DOHH2 (cell line): ENCODE measurements around the gene GAS6.

Source experiments
- H3F3A ChIP-seq: fragments of 200-600 bp; sonication (generic), shearing (Covaris generic); 2 replicates; pipeline ENCODE4 v1.6.0; 2016; ENCODE audit warnings: antibody characterized with exemption, mild to moderate bottlenecking; ENCODE audit not compliant: control insufficient read depth, insufficient read depth
- H3K27ac ChIP-seq: fragments of 200-600 bp; sonication (generic); 2 replicates; pipeline ENCODE4 v1.5.1; 2014; ENCODE audit warnings: low read depth, mild to moderate bottlenecking, low read length, moderate library complexity
- H3K27me3 ChIP-seq: fragments of 200-600 bp; sonication (generic); 2 replicates; pipeline ENCODE4 v1.6.1; 2014; ENCODE audit warnings: mild to moderate bottlenecking, low read length, mixed read lengths; ENCODE audit not compliant: control insufficient read depth
- H3K36me3 ChIP-seq: fragments of 200-600 bp; sonication (generic); 2 replicates; pipeline ENCODE4 v1.6.1; 2014; ENCODE audit warnings: mild to moderate bottlenecking, low read length, moderate library complexity, mixed read lengths; ENCODE audit not compliant: control insufficient read depth
- H3K4me1 ChIP-seq: fragments of 200-600 bp; sonication (generic); 2 replicates; pipeline ENCODE4 v1.6.1; 2014; ENCODE audit warnings: mild to moderate bottlenecking, low read length, mixed read lengths; ENCODE audit not compliant: control insufficient read depth
- H3K4me2 ChIP-seq: fragments of 200-600 bp; sonication (generic); 2 replicates; pipeline ENCODE4 v1.6.0; 2014; ENCODE audit warnings: mild to moderate bottlenecking, low read length, moderate library complexity
- H3K4me3 ChIP-seq: fragments of 200-600 bp; sonication (generic); 2 replicates; pipeline ENCODE4 v1.5.1; 2014; ENCODE audit warnings: mild to moderate bottlenecking, low read length, mixed read lengths
- H3K79me2 ChIP-seq: fragments of 200-600 bp; sonication (generic); 2 replicates; pipeline ENCODE4 v1.6.1; 2014; ENCODE audit warnings: mild to moderate bottlenecking, low read length, mixed read lengths; ENCODE audit not compliant: control insufficient read depth
- H3K9me2 ChIP-seq: fragments of 200-600 bp; sonication (generic); replicated peaks from 2 replicates; pipeline ENCODE4 v1.6.1; 2014; ENCODE audit warnings: mild to moderate bottlenecking, low read length, mixed read lengths; ENCODE audit not compliant: control insufficient read depth
- H3K9me3 ChIP-seq: fragments of 200-600 bp; sonication (generic); 2 replicates; pipeline ENCODE4 v1.6.1; 2014; ENCODE audit warnings: antibody characterized with exemption, low read length, mixed read lengths; ENCODE audit not compliant: control insufficient read depth, insufficient read depth
- H4K20me1 ChIP-seq: fragments of 200-600 bp; sonication (generic); 2 replicates; pipeline ENCODE4 v1.6.0; 2014; ENCODE audit warnings: low read depth, mild to moderate bottlenecking, antibody characterized with exemption, low read length, moderate library complexity; ENCODE audit not compliant: control insufficient read depth, insufficient read depth
- CTCF ChIP-seq: fragments of 200-600 bp; sonication (generic); IDR thresholded peaks from one replicate; pipeline ENCODE4 v1.5.1; 2014; ENCODE audit warnings: antibody characterized with exemption, mild to moderate bottlenecking, low read depth, low read length; ENCODE audit not compliant: poor library complexity, severe bottlenecking
- EZH2phosphoT487 ChIP-seq: fragments of 200-600 bp; sonication (generic); IDR thresholded peaks from 2 replicates; pipeline ENCODE4 v1.6.1; 2017; ENCODE audit warnings: borderline replicate concordance, mild to moderate bottlenecking, antibody characterized with exemption, low read length, moderate library complexity, mixed read lengths

GAS6 gene

GRCh38 chr13:113774177-113775107 lies 89.4 kb downstream of the GAS6 start:
- H3K4me3 ChIP-seq, result no peak overlapping the region
- H3K4me2 ChIP-seq, result no peak overlapping the region
- H3K79me2 ChIP-seq, result no peaks in the 10 kb centered on the region
- no peaks in the 10 kb centered on the region for H3K36me3 ChIP-seq
- no peaks in the 10 kb centered on the region for H3F3A ChIP-seq
- no peak overlapping the region for H3K27ac ChIP-seq
- H3K27me3 ChIP-seq, result 0 out of 2 replicates have a peak, but pooled peaks cover 3% of the 10 kb centered on the region
- H3K9me2 ChIP-seq, result no peaks in the 10 kb centered on the region
- no peaks in the 10 kb centered on the region; the same call in 1 of the 2 replicates for H3K9me3 ChIP-seq
- H4K20me1 ChIP-seq, result no peaks in the 10 kb centered on the region
- TF ChIP-seq CTCF (no peak), EZH2phosphoT487 (no peak)
- H3K4me1 ChIP-seq, result no peaks in the 10 kb centered on the region

DNA sequence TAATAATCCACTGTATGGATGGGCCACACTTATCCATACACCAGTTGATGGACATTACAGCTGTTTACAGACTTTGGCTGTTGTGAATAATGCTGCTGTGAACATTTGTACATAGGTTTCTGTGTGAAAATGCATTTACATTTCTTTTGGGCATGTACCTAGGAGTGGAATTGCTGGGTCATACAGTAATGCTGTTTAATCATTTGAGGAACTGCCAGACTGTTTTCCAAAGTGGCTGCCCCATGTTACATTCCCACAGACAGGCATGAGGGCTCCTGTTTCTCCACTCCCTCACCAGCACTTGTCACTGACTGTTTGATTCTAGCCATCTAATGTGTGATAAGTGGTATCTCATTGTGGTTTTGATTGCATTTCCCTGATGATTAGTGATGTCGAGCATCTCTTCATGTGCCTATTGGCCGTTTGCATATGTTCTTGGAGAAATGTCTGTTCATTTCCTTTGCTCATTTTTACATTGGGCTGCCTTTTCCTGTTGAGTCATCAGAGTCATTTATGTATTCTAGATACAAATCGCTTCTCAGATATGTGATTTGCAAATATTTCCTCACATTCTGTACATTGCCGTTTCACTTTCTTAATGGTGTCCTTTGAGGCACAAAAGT lies 92.1 kb downstream of the GAS6 start:
- TF ChIP-seq CTCF, result no peak
- Histone ChIP-seq H3K79me2 (no peaks in the 10 kb centered on the region), H3K27ac (no peak overlapping the region)

DNA sequence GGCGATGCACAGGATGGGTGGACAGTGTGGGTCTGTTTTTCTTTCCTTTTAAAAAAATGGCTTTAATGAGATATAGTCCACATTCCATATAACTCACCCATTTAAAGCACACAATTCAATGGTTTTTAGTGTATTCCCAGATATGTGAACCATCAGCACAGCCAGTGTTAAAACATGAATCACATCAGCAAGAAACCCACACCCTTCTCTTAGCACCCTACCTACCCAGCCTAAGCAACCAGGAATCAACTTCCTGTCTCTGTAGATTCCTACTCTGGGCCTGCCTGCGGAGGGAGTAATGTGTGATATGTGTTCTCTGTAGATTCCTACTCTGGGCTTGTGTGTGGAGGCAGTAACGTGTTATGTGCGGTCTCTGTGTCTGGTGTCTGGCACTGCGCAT lies 92.9 kb downstream of the GAS6 start:
- TF ChIP-seq EZH2phosphoT487, result no peak
- TF ChIP-seq CTCF, result no peak
- Histone ChIP-seq H3K4me2 (no peak overlapping the region), H3K27ac (no peak overlapping the region), H3K9me2 (no peaks in the 10 kb centered on the region), H3K9me3 (no peaks in the 10 kb centered on the region; the same call in 1 of the 2 replicates), H3K4me3 (no peak overlapping the region), H3F3A (no peaks in the 10 kb centered on the region), H4K20me1 (no peaks in the 10 kb centered on the region), H3K79me2 (no peaks in the 10 kb centered on the region), H3K27me3 (no peaks in the 10 kb centered on the region), H3K4me1 (no peaks in the 10 kb centered on the region), H3K36me3 (no peaks in the 10 kb centered on the region)

More for the DNA sequence above, 92.1 kb downstream of the GAS6 start:
- H3K36me3 ChIP-seq, result no peaks in the 10 kb centered on the region
- H3K4me3 ChIP-seq, result no peak overlapping the region
- H3K9me2 ChIP-seq, result no peaks in the 10 kb centered on the region
- no peak overlapping the region for H3K4me2 ChIP-seq
- H3F3A ChIP-seq, result no peaks in the 10 kb centered on the region
- H4K20me1 ChIP-seq, result no peaks in the 10 kb centered on the region
- H3K4me1 ChIP-seq, result no peaks in the 10 kb centered on the region
- no peaks in the 10 kb centered on the region for H3K27me3 ChIP-seq
- H3K9me3 ChIP-seq, result no peaks in the 10 kb centered on the region; the same call in 1 of the 2 replicates
